NB4 (cell line): ENCODE data around the gene ASXL1.

ENCODE experiments used
- DNase-seq: peaks from one replicate; pipeline ENCODE4 v3.0.0; 2010; ENCODE audit warnings: low read depth
- H3K4me3 ChIP-seq: one replicate; pipeline ENCODE4 v1.5.1; 2011; ENCODE audit warnings: mild to moderate bottlenecking, low read depth, low read length, moderate library complexity
- MYC ChIP-seq: IDR thresholded peaks from 2 replicates; pipeline ENCODE4 v1.6.1; 2011; ENCODE audit warnings: low read depth, low read length
- POLR2A ChIP-seq: IDR thresholded peaks from 2 replicates; pipeline ENCODE4 v1.6.1; 2011; ENCODE audit warnings: mild to moderate bottlenecking; ENCODE audit not compliant: insufficient read length; ENCODE audit errors: extremely low read depth
- TF ChIP-seq, protein P1 (sequence below): IDR thresholded peaks from one replicate; pipeline ENCODE4 v1.5.1; 2012; ENCODE audit warnings: low read depth, low read length
- TF ChIP-seq, protein P2 (sequence below): IDR thresholded peaks from 2 replicates; pipeline ENCODE4 v1.6.1; 2011; ENCODE audit warnings: low read depth, low read length

ASXL1 gene

GRCh38 chr20:32442630-32443373 is 84.7 kb downstream of the ASXL1 start:
- TF ChIP-seq, protein P1, sequence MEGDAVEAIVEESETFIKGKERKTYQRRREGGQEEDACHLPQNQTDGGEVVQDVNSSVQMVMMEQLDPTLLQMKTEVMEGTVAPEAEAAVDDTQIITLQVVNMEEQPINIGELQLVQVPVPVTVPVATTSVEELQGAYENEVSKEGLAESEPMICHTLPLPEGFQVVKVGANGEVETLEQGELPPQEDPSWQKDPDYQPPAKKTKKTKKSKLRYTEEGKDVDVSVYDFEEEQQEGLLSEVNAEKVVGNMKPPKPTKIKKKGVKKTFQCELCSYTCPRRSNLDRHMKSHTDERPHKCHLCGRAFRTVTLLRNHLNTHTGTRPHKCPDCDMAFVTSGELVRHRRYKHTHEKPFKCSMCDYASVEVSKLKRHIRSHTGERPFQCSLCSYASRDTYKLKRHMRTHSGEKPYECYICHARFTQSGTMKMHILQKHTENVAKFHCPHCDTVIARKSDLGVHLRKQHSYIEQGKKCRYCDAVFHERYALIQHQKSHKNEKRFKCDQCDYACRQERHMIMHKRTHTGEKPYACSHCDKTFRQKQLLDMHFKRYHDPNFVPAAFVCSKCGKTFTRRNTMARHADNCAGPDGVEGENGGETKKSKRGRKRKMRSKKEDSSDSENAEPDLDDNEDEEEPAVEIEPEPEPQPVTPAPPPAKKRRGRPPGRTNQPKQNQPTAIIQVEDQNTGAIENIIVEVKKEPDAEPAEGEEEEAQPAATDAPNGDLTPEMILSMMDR = no peak
- TF ChIP-seq, protein P2, sequence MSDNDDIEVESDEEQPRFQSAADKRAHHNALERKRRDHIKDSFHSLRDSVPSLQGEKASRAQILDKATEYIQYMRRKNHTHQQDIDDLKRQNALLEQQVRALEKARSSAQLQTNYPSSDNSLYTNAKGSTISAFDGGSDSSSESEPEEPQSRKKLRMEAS = no peak
- no peak for TF ChIP-seq MYC
- no peak for TF ChIP-seq POLR2A
- no peak for DNase-seq
- H3K4me3 ChIP-seq = no peak overlapping the region

DNA sequence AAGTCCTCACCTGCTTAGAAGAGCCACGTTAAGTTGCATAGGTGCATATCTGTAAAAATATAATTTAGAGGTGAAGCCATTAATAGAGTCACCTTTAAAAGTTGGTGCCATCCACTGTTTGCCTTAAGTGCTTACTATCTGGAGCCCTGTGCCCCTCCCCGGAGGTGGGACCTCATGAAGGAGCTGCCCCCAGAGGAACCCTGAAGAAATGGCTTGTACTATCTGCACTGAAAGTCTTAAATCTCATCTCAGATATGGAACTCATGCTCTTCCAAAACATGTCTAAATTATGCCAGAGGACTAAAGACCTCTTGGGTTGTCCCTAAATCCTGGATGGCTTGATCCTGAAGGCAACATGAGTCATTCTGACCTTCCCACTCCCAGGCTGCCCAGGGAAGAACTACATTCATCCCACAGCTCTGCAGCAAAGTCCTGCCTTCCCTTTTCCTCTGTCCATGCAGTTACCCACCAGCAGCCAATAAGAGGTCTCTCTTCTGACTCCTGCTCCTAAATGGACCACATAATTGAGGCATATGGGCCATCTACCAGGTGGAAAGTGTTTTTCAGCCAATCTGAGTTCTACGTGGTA is 85.3 kb downstream of the ASXL1 start:
- no peak for DNase-seq
- H3K4me3 ChIP-seq = no peak overlapping the region
- TF ChIP-seq MYC = no peak
- TF ChIP-seq, protein P2 = no peak
- TF ChIP-seq POLR2A = no peak
- TF ChIP-seq, protein P1 = no peak

DNA sequence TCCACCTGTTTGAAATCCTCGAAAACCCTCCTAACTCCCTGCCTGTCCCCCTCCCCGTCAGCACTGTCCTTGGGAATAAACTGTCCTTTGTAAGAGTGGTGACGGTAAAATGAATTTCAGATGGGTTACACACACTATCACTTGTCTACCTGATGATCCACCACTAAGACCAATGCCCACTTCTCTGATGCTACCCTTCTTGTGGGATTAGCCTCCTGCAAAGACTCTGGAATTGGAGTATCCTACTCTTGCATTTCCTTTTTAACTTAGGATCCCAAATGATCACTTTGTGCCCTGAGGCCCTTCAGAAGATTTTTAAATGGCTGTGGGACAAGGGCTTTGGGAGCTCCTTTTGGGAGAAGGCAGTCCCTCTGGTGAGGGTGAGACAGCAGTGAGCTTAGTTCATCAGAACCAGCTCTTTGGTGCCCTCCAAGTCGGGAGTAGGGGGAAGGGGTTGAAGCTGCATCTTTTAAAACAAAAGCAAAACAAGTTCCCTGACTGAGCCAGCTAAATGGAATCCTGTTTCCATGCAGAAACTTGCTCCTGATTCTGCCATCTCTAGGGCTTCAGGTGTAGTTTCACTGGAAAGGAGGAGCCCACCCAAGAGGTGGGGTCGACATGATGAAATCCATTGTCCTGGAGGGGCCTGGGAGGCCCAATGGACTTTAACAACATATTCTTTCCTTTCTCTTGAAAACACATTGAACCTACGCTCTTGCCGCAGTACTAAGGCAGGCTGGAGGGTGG is 86.5 kb downstream of the ASXL1 start:
- DNase-seq = no peak
- no peak overlapping the region for H3K4me3 ChIP-seq
- TF ChIP-seq, protein P2 = no peak
- TF ChIP-seq, protein P1 = no peak
- TF ChIP-seq MYC (no peak), POLR2A (no peak)

DNA sequence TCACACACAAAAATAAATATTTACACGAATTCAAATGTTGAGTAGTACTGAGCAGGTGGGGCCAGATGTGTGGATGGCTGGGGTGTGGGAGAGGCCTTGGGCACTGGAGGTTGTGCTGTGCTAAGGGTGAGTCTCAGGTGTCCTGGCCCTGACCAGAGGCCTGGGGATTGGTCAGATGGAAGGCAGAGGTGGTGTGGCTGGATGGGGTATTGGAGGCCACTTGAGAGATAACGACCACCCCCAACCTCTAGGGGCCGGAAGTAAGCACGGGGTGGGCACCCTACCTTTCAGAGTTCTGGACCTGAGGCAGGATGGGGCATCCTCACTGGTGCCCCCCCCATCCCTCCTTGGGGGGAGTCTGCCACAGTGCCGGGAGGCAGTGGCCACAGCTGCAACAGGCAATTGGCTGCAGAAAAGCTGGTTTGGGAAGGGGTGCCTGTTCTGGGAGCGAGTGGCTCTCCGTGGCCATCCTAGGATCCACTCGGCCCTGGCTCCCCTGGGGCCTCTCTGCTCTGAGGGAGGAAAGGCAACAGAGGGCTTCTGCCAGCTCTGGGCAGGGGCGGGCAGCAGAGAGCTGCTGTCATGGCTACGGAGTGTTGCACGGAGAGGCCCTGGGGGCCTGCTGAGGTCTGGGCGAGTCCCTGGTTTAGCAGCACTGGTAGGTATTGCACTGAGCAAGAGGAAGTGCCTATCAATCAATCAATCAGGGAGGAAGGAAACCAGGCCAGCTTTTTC is 87.6 kb downstream of the ASXL1 start:
- DNase-seq = peak; percentile 87
- no peak overlapping the region for H3K4me3 ChIP-seq
- no peak for TF ChIP-seq MYC
- TF ChIP-seq, protein P2 = no peak
- TF ChIP-seq, protein P1 = no peak
- no peak for TF ChIP-seq POLR2A

- TF ChIP-seq, protein P2 = no peak
- no peak for TF ChIP-seq POLR2A
- no peak for TF ChIP-seq MYC
- TF ChIP-seq, protein P1 = no peak
- H3K4me3 ChIP-seq = no peak overlapping the region
- no peak for DNase-seq
Observed at GRCh38 chr20:32446301-32447100, 88.4 kb downstream of the ASXL1 start.
